ENCODE data around the gene GARIN1A. TPM values are rescaled to one million over a fixed set of nuclear protein-coding genes. Genes with fewer than 3 reads are reported as not detected.

The GARIN1A gene
- total and polyA plus RNA-seq, 2 donors = 0.19 to 1.4 TPM

- H3K27ac ChIP-seq (ENCODE audit: low read depth in 1 of 2, low read length in 1 of 2) = no peak overlapping the region
- H3K9me3 ChIP-seq (ENCODE audit: control insufficient read depth in 2 of 2, insufficient read depth in 1 of 2, low read length in 1 of 2) = no peaks in the 10 kb centered on the region
- H3K27me3 ChIP-seq (ENCODE audit: control insufficient read depth in 2 of 2, insufficient read depth in 1 of 2, low read length in 1 of 2) = peaks cover 0 to 19% of the 10 kb centered on the region in 2 donors
- DNase-seq (ENCODE audit: low read depth in 6 of 9, low spot score in 9 of 9) = no peak
- no peaks in the 10 kb centered on the region for H3K4me1 ChIP-seq (ENCODE audit: control insufficient read depth in 2 of 2, insufficient read depth in 2 of 2, low read length in 2 of 2)
- no peak overlapping the region for H3K4me3 ChIP-seq (ENCODE audit: low read length in 2 of 2)
- H3K36me3 ChIP-seq (ENCODE audit: control insufficient read depth in 2 of 2, insufficient read depth in 2 of 2, low read length in 1 of 2) = no peaks in the 10 kb centered on the region
- WGBS = 97% methylated on average over 6 of the region's 6 CpGs
Measured at GRCh38 chr7:128718967-128719642, 47.0 kb downstream of the GARIN1A start.

DNA sequence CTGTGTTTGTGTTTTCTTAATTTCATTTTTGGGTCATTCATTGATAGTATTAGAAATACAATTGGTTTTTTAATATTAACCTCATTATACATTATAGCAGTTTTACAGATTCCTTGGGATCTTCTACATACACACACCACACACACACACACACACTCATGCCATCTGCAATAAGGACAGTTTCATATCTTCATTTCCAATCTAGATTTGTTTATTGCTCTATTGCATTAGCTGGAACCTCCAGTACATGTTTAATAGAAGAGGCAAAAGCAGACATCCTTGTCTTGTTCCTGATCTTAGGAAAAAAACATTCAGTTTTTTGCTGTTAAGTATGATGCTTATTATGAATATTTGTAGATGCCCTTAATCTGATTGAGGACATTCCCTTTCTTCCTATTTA, 49.3 kb downstream of the GARIN1A start:
- H3K9me3 ChIP-seq (ENCODE audit: control insufficient read depth in 2 of 2, insufficient read depth in 1 of 2, low read length in 1 of 2) = no peaks in the 10 kb centered on the region
- no peaks in the 10 kb centered on the region for H3K4me1 ChIP-seq (ENCODE audit: control insufficient read depth in 2 of 2, insufficient read depth in 2 of 2, low read length in 2 of 2)
- no peak overlapping the region for H3K27ac ChIP-seq (ENCODE audit: low read depth in 1 of 2, low read length in 1 of 2)
- peaks cover 0 to 8% of the 10 kb centered on the region in 2 donors for H3K27me3 ChIP-seq (ENCODE audit: control insufficient read depth in 2 of 2, insufficient read depth in 1 of 2, low read length in 1 of 2)
- H3K4me3 ChIP-seq (ENCODE audit: low read length in 2 of 2) = no peak overlapping the region
- H3K36me3 ChIP-seq (ENCODE audit: control insufficient read depth in 2 of 2, insufficient read depth in 2 of 2, low read length in 1 of 2) = no peaks in the 10 kb centered on the region
- no peak for DNase-seq (ENCODE audit: low read depth in 6 of 9, low spot score in 9 of 9)

Other genes starting within 250 kb of the GARIN1A start
- gene HILPDA, start 216.4 kb upstream of the GARIN1A start, total RNA-seq = 9.0 TPM
- 8.6 TPM for gene HILPDA, start 216.4 kb upstream of the GARIN1A start, polyA plus RNA-seq
- 14.3 TPM for gene METTL2B, start 195.5 kb upstream of the GARIN1A start, total RNA-seq
- 11.6 TPM for gene METTL2B, start 195.5 kb upstream of the GARIN1A start, polyA plus RNA-seq
- 44.4 TPM for gene CALU, start 67.1 kb downstream of the GARIN1A start, total RNA-seq
- 22.2 TPM for gene CALU, start 67.1 kb downstream of the GARIN1A start, polyA plus RNA-seq
- not detected for gene OPN1SW, start 103.5 kb downstream of the GARIN1A start, total RNA-seq
- 0.07 TPM for gene OPN1SW, start 103.5 kb downstream of the GARIN1A start, polyA plus RNA-seq
- gene CCDC136, start 119.7 kb downstream of the GARIN1A start, total RNA-seq = 4.5 TPM
- 13.7 TPM for gene CCDC136, start 119.7 kb downstream of the GARIN1A start, polyA plus RNA-seq
- 0.71 TPM for gene FLNC, start 158.1 kb downstream of the GARIN1A start, total RNA-seq
- gene FLNC, start 158.1 kb downstream of the GARIN1A start, polyA plus RNA-seq = 0.96 TPM
- gene ATP6V1F, start 190.6 kb downstream of the GARIN1A start, total RNA-seq = 107 TPM
- 192 TPM for gene ATP6V1F, start 190.6 kb downstream of the GARIN1A start, polyA plus RNA-seq
- gene KCP, start 238.4 kb downstream of the GARIN1A start, total RNA-seq = 0.09 TPM
- 0.34 TPM for gene KCP, start 238.4 kb downstream of the GARIN1A start, polyA plus RNA-seq